AG04449 (cell line): ENCODE data around the gene TSPAN9.

Source experiments
- CTCF ChIA-PET: fragments of 350-600 bp; formaldehyde crosslinking; extraction: SDS; loops from one replicate; lab custom pipeline; 2021; ENCODE audit warnings: antibody characterized with exemption; lab: Yijun Ruan, JAX
- POLR2A ChIA-PET: fragments of 400-600, 350-600 bp; formaldehyde crosslinking; extraction: SDS; loops from one replicate; lab custom pipeline; 2020; ENCODE audit warnings: antibody characterized with exemption, inconsistent platforms; lab: Yijun Ruan, JAX
- DNase-seq: peaks from one replicate; pipeline ENCODE4 v3.0.0-alpha.2; 2010; ENCODE audit warnings: low read depth, low spot score
- H3K4me3 ChIP-seq: 2 replicates; pipeline ENCODE4 v1.5.1; 2011; ENCODE audit warnings: low read depth, mild to moderate bottlenecking, control low read depth, low read length
- TF ChIP-seq, protein P1 (sequence below): IDR thresholded peaks from one replicate; pipeline ENCODE4 v1.5.1; 2011; ENCODE audit warnings: mild to moderate bottlenecking, moderate library complexity, low read length, control low read depth, inconsistent platforms; ENCODE audit not compliant: insufficient read depth; ENCODE audit errors: missing control alignments

Gene TSPAN9

GRCh38 chr12:3098436-3098835, 21.3 kb downstream of the TSPAN9 start:
- DNase-seq, result no peak
- ChIA-PET POLR2A (no interaction called here), CTCF (interaction anchor here (0.9 to 2.2 kb wide), 3 partner anchors 9 to 57 kb away, joined by 3 to 12 read pairs (median 3); no protein-coding TSS in a partner anchor)
- H3K4me3 ChIP-seq, result no peak overlapping the region
- TF ChIP-seq, protein P1, sequence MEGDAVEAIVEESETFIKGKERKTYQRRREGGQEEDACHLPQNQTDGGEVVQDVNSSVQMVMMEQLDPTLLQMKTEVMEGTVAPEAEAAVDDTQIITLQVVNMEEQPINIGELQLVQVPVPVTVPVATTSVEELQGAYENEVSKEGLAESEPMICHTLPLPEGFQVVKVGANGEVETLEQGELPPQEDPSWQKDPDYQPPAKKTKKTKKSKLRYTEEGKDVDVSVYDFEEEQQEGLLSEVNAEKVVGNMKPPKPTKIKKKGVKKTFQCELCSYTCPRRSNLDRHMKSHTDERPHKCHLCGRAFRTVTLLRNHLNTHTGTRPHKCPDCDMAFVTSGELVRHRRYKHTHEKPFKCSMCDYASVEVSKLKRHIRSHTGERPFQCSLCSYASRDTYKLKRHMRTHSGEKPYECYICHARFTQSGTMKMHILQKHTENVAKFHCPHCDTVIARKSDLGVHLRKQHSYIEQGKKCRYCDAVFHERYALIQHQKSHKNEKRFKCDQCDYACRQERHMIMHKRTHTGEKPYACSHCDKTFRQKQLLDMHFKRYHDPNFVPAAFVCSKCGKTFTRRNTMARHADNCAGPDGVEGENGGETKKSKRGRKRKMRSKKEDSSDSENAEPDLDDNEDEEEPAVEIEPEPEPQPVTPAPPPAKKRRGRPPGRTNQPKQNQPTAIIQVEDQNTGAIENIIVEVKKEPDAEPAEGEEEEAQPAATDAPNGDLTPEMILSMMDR, result no peak

DNA sequence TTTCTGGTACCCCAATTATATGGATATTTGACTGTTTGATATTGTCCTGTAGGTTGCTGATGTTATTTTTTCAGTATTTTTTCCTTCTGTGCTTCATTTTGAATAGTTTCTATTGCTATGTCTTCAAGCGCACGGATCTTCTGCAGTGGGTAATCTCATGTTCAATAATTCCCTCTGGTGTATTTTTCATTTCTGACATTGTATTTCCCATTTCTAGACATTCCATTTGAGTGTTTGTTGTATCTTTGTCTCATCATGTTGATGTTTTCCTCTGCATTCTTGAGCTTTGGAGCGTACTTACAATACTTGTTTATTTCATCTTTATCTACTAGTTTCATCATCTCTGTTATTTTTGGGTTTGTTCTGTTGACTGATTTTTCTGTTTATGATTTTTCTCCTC, 22.0 kb downstream of the TSPAN9 start:
- TF ChIP-seq, protein P1, result no peak
- no peak for DNase-seq
- ChIA-PET POLR2A (no interaction called here), CTCF (interaction anchor here (1.1 kb wide), 1 partner anchor 57 kb away, joined by 3 read pairs; no protein-coding TSS in a partner anchor)
- no peak overlapping the region for H3K4me3 ChIP-seq

- no peak overlapping the region for H3K4me3 ChIP-seq
- TF ChIP-seq, protein P1, result no peak
- ChIA-PET CTCF (interaction anchor here (1.3 to 5.5 kb wide), 3 partner anchors 12 to 174 kb away, joined by 3 to 28 read pairs (median 4); no protein-coding TSS in a partner anchor), POLR2A (no interaction called here)
- no peak for DNase-seq
These were observed 24.3 kb downstream of the TSPAN9 start for GRCh38 chr12:3101309-3102024.

DNA sequence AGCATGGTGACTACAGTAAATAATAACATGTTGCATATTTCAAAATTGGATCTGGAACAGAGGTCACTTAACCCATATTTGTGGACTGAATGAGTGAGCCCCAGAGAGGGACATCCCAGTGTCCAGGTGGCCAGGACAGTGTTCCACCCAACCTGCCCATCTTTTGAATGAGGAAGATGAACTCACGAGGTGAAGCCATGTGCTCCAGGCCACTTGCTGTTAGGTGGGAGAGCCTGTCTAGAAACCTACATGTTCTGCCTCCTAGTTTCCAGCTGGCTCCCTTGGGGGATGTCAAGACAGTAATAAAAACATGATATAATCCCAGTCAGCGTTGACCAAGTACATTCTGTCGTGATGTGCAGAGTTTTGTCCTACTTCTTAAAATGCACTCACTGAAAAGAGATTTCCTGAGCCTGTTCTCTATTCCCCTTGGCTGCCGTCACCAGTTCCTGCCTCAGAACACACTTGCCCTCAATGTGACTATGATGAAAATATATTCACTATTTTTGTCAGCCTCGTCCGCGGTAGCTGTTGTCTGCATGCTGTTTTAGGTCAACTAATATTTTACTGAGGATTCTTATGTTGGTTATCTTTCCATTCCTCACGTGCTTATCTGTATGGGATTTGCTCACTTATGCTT, 25.7 kb downstream of the TSPAN9 start:
- no peak for DNase-seq
- CTCF ChIA-PET, result interaction anchor here (1.0 to 5.5 kb wide), 4 partner anchors 27 to 197 kb away, joined by 3 to 28 read pairs (median 7); no protein-coding TSS in a partner anchor
- POLR2A ChIA-PET, result no interaction called here
- TF ChIP-seq, protein P1, result no peak
- no peak overlapping the region for H3K4me3 ChIP-seq

GRCh38 chr12:3103806-3104205, 26.6 kb downstream of the TSPAN9 start:
- ChIA-PET POLR2A (interaction anchor here (1.0 kb wide), 1 partner anchor 24 kb away, joined by 3 read pairs; no protein-coding TSS in a partner anchor), CTCF (interaction anchor here (0.8 to 5.5 kb wide), 8 partner anchors 12 to 196 kb away, joined by 3 to 28 read pairs (median 6); no protein-coding TSS in a partner anchor)
- H3K4me3 ChIP-seq, result no peak overlapping the region
- TF ChIP-seq, protein P1, result no peak
- DNase-seq, result no peak
